GM18861 (cell line): ENCODE measurements around the gene CROCC2.

ENCODE experiments used
- ATAC-seq: cut with Tn5 transposase; IDR thresholded peaks from one replicate; pipeline ENCODE4 v1.9.1; 2021; ENCODE audit not compliant: unreplicated experiment

Gene CROCC2

GRCh38 chr2:240891492-240892340 is 14.4 kb upstream of the CROCC2 start:
- no peak for ATAC-seq

GRCh38 chr2:240892356-240892755 is 13.8 kb upstream of the CROCC2 start:
- ATAC-seq, result no peak

- no peak for ATAC-seq
These were observed 13.2 kb upstream of the CROCC2 start for GRCh38 chr2:240892925-240893324.

- peak; percentile 45 for ATAC-seq
These were observed 12.7 kb upstream of the CROCC2 start for GRCh38 chr2:240893363-240893844.

GRCh38 chr2:240894006-240894405 is 12.1 kb upstream of the CROCC2 start:
- no peak for ATAC-seq

- no peak for ATAC-seq
These were observed 11.1 kb upstream of the CROCC2 start for GRCh38 chr2:240894836-240895558.

GRCh38 chr2:240895656-240896388 is 10.3 kb upstream of the CROCC2 start, which contains the start of gene MAB21L4:
MAB21L4 (minus strand) TSS chr2:240896156; CDS start chr2:240895997, 159 bp downstream.
- no peak for ATAC-seq

- no peak for ATAC-seq
These were observed 9.7 kb upstream of the CROCC2 start for GRCh38 chr2:240896394-240896793.

- no peak for ATAC-seq
These were observed 9.1 kb upstream of the CROCC2 start for GRCh38 chr2:240896871-240897692.

GRCh38 chr2:240898108-240898730 is 7.9 kb upstream of the CROCC2 start:
- ATAC-seq, result no peak

GRCh38 chr2:240898731-240899467 is 7.2 kb upstream of the CROCC2 start:
- ATAC-seq, result no peak

- no peak for ATAC-seq
These were observed 6.7 kb upstream of the CROCC2 start for GRCh38 chr2:240899468-240899865.

- ATAC-seq, result no peak
These were observed 5.8 kb upstream of the CROCC2 start for GRCh38 chr2:240900141-240900860.

- no peak for ATAC-seq
These were observed 4.0 kb upstream of the CROCC2 start for GRCh38 chr2:240901986-240902614.

- ATAC-seq, result no peak
These were observed 3.5 kb upstream of the CROCC2 start for GRCh38 chr2:240902615-240903041.

GRCh38 chr2:240903191-240904060 is 2.7 kb upstream of the CROCC2 start:
- no peak for ATAC-seq
